AG04449 (cell line): ENCODE data around the gene TMEM72.

Experiments used
- CTCF ChIA-PET: fragments of 350-600 bp; formaldehyde crosslinking; extraction: SDS; loops from one replicate; lab custom pipeline; 2021; ENCODE audit warnings: antibody characterized with exemption; lab: Yijun Ruan, JAX
- POLR2A ChIA-PET: fragments of 400-600, 350-600 bp; formaldehyde crosslinking; extraction: SDS; loops from one replicate; lab custom pipeline; 2020; ENCODE audit warnings: antibody characterized with exemption, inconsistent platforms; lab: Yijun Ruan, JAX
- DNase-seq: peaks from one replicate; pipeline ENCODE4 v3.0.0-alpha.2; 2010; ENCODE audit warnings: low read depth, low spot score
- H3K4me3 ChIP-seq: 2 replicates; pipeline ENCODE4 v1.5.1; 2011; ENCODE audit warnings: low read depth, mild to moderate bottlenecking, control low read depth, low read length
- CTCF ChIP-seq: IDR thresholded peaks from one replicate; pipeline ENCODE4 v1.5.1; 2011; ENCODE audit warnings: mild to moderate bottlenecking, moderate library complexity, low read length, control low read depth, inconsistent platforms; ENCODE audit not compliant: insufficient read depth; ENCODE audit errors: missing control alignments

The TMEM72 gene

DNA sequence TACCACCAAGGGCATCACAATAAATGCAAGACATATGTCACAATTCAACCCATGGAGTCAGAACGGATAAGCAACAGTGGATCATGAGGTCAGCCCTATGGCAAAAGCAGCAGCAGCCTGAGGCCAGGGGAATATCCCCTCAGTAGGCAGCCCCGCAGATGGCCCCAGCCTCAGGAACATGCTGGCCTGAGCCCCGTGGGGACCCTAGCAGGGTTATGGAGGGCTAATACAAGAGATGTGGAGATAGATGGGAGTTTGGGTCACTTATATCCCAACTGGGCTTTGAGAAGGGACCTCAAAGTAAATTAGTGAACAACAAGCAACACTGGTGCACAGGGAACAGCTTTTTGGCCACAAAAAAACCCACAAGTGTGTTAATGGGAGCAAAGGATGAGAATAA is 9.1 kb downstream of the TMEM72 start:
- ChIA-PET CTCF (interaction anchor here (6.8 kb wide), 1 partner anchor 13 kb away, joined by 82 read pairs; no protein-coding TSS in a partner anchor), POLR2A (no interaction called here)
- TF ChIP-seq CTCF, result no peak
- no peak for DNase-seq
- no peak overlapping the region for H3K4me3 ChIP-seq

DNA sequence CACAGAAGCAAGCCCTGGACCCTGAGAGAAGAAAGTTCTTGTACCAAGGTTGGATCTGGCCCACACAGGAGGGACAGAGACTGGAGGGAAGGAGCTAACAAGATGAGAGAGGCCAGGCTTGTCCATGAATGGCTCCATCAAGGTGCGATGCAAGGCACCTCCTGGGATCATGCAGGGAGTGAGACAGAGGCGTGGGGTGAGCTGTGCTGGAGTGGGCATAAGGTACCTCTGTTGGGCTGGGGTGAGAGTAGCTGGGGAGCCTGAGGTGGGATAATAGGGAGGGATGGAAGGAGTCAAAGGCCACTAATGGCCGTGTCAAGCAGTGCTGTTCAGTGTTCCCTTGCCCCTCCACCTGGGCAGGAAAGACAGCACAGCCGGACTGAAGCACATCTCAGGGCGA is 9.9 kb downstream of the TMEM72 start:
- POLR2A ChIA-PET, result no interaction called here
- no peak for TF ChIP-seq CTCF
- DNase-seq, result no peak
- CTCF ChIA-PET, result interaction anchor here (6.8 kb wide), 1 partner anchor 12 kb away, joined by 82 read pairs; no protein-coding TSS in a partner anchor
- no peak overlapping the region for H3K4me3 ChIP-seq

DNA sequence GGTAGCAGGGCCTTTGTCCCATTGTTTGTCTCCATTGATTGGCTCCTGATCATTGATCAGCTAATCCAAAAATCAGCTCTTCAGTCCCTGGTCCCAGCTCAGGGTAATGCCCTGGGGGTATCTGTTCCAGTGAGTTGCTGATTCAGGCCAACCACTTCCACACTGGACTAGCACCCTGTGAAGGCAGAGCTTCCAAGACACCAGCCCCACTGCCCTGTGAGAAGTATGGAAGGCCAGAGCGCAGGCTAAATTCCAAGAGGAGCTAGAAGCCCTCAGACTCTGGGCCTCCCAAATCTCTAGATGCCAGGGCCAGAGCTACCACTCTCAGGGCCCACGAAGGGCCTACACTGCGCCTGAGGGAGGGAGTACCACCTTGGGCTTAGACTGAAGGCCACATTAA is 10.4 kb downstream of the TMEM72 start:
- no peak for DNase-seq
- ChIA-PET CTCF (interaction anchor here (6.8 kb wide), 1 partner anchor 11 kb away, joined by 82 read pairs; no protein-coding TSS in a partner anchor), POLR2A (no interaction called here)
- H3K4me3 ChIP-seq, result no peak overlapping the region
- TF ChIP-seq CTCF, result no peak

DNA sequence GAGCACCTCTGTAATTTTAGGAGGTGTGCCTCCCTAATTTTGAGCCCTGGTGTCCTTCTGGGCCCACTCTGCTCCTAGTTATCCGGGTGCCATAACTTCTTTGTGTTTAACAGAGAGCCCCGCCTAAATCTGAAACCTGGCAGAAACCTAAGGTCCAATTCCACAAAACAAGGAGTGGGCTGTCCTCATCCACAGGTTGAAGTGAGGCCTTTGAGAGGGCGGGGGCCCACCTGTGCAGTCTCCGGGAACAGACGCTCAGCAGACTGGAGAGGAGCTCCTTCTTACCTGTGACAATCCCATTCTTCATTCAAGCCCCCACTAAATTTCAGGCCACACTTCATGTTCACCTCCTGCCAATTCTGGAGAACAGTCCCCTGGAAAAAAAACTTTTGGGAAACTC is 10.9 kb downstream of the TMEM72 start:
- CTCF ChIA-PET, result interaction anchor here (6.8 kb wide), 1 partner anchor 11 kb away, joined by 82 read pairs; no protein-coding TSS in a partner anchor
- DNase-seq, result no peak
- no peak for TF ChIP-seq CTCF
- POLR2A ChIA-PET, result no interaction called here
- no peak overlapping the region for H3K4me3 ChIP-seq

- ChIA-PET POLR2A (no interaction called here), CTCF (interaction anchor here (6.8 kb wide), 1 partner anchor 10 kb away, joined by 82 read pairs; no protein-coding TSS in a partner anchor)
- TF ChIP-seq CTCF, result no peak
- no peak overlapping the region for H3K4me3 ChIP-seq
- DNase-seq, result no peak
Measured at GRCh38 chr10:44922796-44923545, 11.8 kb downstream of the TMEM72 start.

- ChIA-PET POLR2A (no interaction called here), CTCF (interaction anchor here (6.8 kb wide), 1 partner anchor 9 kb away, joined by 82 read pairs; no protein-coding TSS in a partner anchor)
- H3K4me3 ChIP-seq, result no peak overlapping the region
- no peak for TF ChIP-seq CTCF
- no peak for DNase-seq
Measured at GRCh38 chr10:44923611-44924010, 12.5 kb downstream of the TMEM72 start.
